Natural killer cell (primary cell): ENCODE data around the gene SNRPA1. TPM values are rescaled to one million over a fixed set of nuclear protein-coding genes. Genes with fewer than 3 reads are reported as not detected.

ENCODE experiments used
- ATAC-seq, 3 donors: fragments of 150-1000 bp in 2 of 3; fragments of 200-7000 bp in 1 of 3; cut with Tn5 transposase; 1 replicate in 1 of 3; 2 replicates in 2 of 3; pipeline ENCODE4 v1.10.0; 2021; ENCODE audit warnings: mild to moderate bottlenecking in 2 of 3, moderate library complexity in 2 of 3
- DNase-seq, 2 donors: peaks; one replicate each; pipeline versions ENCODE4 v3.0.0 to v3.0.0-alpha.2; 2013 to 2021; ENCODE audit warnings: mixed read lengths in 1 of 2
- H3K27ac ChIP-seq: one replicate; pipeline ENCODE4 v1.5.1; 2013; ENCODE audit warnings: mild to moderate bottlenecking, low read length
- H3K27me3 ChIP-seq: one replicate; pipeline ENCODE4 v1.6.1; 2013; ENCODE audit warnings: low read length; ENCODE audit not compliant: control insufficient read depth, insufficient read depth
- H3K36me3 ChIP-seq: one replicate; pipeline ENCODE4 v1.6.1; 2013; ENCODE audit warnings: low read length; ENCODE audit not compliant: control insufficient read depth, insufficient read depth
- H3K4me1 ChIP-seq: one replicate; pipeline ENCODE4 v1.6.1; 2013; ENCODE audit warnings: low read length; ENCODE audit not compliant: control insufficient read depth, insufficient read depth
- H3K4me3 ChIP-seq: one replicate; pipeline ENCODE4 v1.5.1; 2013; ENCODE audit warnings: low read length
- H3K9me3 ChIP-seq: one replicate; pipeline ENCODE4 v1.6.1; 2013; ENCODE audit warnings: low read length; ENCODE audit not compliant: control insufficient read depth, insufficient read depth
- H3K27ac Mint-ChIP-seq, 2 donors: one replicate each; pipeline ENCODE4 v1.8.0; 2022; ENCODE audit warnings: mild to moderate bottlenecking in 2 of 2, mixed read lengths in 2 of 2, moderate library complexity in 1 of 2
- H3K27me3 Mint-ChIP-seq, 2 donors: one replicate each; pipeline ENCODE4 v1.8.0; 2022; ENCODE audit warnings: low read depth in 2 of 2, mixed read lengths in 2 of 2
- H3K36me3 Mint-ChIP-seq: one replicate; pipeline ENCODE4 v1.8.0; 2022; ENCODE audit warnings: mixed read lengths
- H3K4me1 Mint-ChIP-seq, 2 donors: one replicate each; pipeline ENCODE4 v1.8.0; 2022; ENCODE audit warnings: mixed read lengths in 2 of 2
- H3K4me3 Mint-ChIP-seq: one replicate; pipeline ENCODE4 v1.8.0; 2022; ENCODE audit warnings: mild to moderate bottlenecking, moderate library complexity, mixed read lengths
- H3K9me3 Mint-ChIP-seq, 2 donors: one replicate each; pipeline ENCODE4 v1.8.0; 2022; ENCODE audit warnings: mixed read lengths in 2 of 2
- CTCF ChIP-seq: fragments of 200-600 bp; IDR thresholded peaks from one replicate; pipeline ENCODE4 v1.8.0; 2022; ENCODE audit warnings: antibody characterized with exemption
- WGBS: methylation state at CpG from one replicate; pipeline ENCODE4 v1.1.7; 2013; ENCODE audit warnings: missing lambda C conversion rate; ENCODE audit not compliant: insufficient coverage; 5-methylcytosine and 5-hydroxymethylcytosine counted together
- intact Hi-C: fragments of 100-400 bp; cut with micrococcal nuclease; formaldehyde crosslinking; loops from one replicate; pipeline ENCODE4 v1.14.2; 2022
- total RNA-seq, 4 donors: library from RNA; stranded (reverse); fragments of 120-200 nt in 1 of 4; gene quantifications; one replicate each; pipeline versions ENCODE4 v1.2.3 to v1.2.4, GENCODE V29; 2013 to 2022

Gene SNRPA1
- total RNA-seq, 3 donors from 2014 or later (not counting 1 experiment from before 2014, with no cell fraction given) = 146 to 174 (median 167) TPM

- intact Hi-C loops = no loop called here
- Histone ChIP-seq H3K36me3 (no peaks in the 10 kb centered on the region), H3K27me3 (no peaks in the 10 kb centered on the region), H3K4me1 (peaks cover 49% of the 10 kb centered on the region), H3K9me3 (no peaks in the 10 kb centered on the region), H3K4me3 (no peak overlapping the region), H3K27ac (no peak overlapping the region)
- Mint-ChIP-seq H3K36me3 (no peaks in the 10 kb centered on the region), H3K9me3 (no peaks in the 10 kb centered on the region), H3K4me3 (peak overlapping the region; percentile 17), H3K27ac (peak overlapping the region in 1 of 2 donors; percentile 45), H3K4me1 (peaks cover 69 to 76% of the 10 kb centered on the region in 2 donors), H3K27me3 (no peaks in the 10 kb centered on the region)
- TF ChIP-seq CTCF = no peak
- ATAC-seq (no peak), DNase-seq (no peak)
- 72% methylated on average over 2 of the region's 3 CpGs for WGBS
These were observed 46.8 kb downstream of the SNRPA1 start for GRCh38 chr15:101248274-101248673.

DNA sequence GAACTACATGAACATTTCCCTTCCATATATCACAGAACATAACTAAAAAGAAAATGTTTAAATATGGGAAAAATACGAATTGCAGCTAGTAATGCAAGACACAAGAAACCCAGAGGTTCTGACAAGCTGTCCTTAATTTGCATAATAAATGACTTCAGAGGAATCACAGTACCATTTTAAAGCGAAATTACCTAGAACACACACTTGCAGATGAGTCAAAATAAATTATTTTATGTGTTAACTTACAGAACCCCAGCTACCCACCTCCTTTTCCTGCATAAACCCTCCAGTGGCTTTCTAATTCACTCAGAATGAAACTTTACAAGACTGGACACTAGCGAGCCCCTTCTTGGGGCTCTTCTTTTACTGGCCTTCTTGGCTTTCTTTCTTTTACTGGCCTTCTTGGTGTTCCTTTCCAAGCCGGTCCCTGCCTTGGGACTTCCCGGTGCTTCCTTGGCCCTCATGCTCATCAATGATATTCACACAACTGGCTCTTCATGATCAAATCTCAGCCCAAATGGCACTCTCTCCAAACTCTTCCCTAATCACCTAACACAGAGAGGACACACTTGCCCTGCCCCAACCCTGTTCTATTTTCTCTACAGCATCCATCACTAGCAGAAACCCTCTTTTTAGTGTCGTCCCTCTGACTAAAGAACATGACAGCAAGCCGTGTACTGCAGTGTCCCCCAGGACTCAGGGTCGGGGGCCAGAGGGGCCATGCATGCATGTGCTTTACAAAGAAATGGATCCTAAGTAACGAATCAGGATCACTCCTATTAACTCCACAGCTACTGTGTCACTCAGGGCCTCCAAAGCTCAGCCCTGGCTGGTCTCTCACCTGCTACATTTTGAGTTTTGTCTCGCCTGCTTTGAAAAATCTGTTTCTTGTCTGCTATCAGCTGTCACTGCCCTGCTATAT, 48.0 kb downstream of the SNRPA1 start:
- Histone ChIP-seq H3K9me3 (no peaks in the 10 kb centered on the region), H3K27ac (no peak overlapping the region), H3K4me1 (peaks cover 56% of the 10 kb centered on the region), H3K36me3 (no peaks in the 10 kb centered on the region), H3K4me3 (no peak overlapping the region), H3K27me3 (no peaks in the 10 kb centered on the region)
- intact Hi-C loops = no loop called here
- no peak for TF ChIP-seq CTCF
- Mint-ChIP-seq H3K4me3 (no peak overlapping the region), H3K9me3 (no peaks in the 10 kb centered on the region), H3K4me1 (peaks cover 73 to 80% of the 10 kb centered on the region in 2 donors), H3K27me3 (no peaks in the 10 kb centered on the region), H3K36me3 (no peaks in the 10 kb centered on the region), H3K27ac (no peak overlapping the region)
- 79% methylated on average over 9 of the region's 10 CpGs for WGBS
- ATAC-seq (no peak), DNase-seq (no peak)

DNA sequence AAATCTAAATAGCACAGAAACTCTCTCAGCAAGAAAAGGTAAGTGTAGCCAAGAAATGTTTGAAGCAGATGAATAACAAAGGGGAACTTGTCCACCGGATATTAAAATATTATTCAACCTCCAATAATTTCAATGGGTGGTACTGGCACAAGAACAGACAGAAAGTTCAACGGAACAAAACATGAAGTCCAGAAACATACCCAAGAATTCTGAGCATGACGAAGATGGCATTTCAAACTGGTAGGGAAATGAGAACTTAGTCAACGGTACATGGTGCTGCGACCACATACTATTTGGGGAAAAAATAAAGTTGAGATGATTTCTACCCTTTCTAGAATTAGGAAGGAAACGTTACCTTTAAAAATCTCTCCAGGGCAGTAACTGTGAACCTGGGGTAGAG, 48.7 kb downstream of the SNRPA1 start:
- Mint-ChIP-seq H3K27ac (no peak overlapping the region), H3K27me3 (no peaks in the 10 kb centered on the region), H3K36me3 (no peaks in the 10 kb centered on the region), H3K9me3 (no peaks in the 10 kb centered on the region), H3K4me1 (peaks cover 79 to 84% of the 10 kb centered on the region in 2 donors), H3K4me3 (no peak overlapping the region)
- ATAC-seq (no peak), DNase-seq (no peak)
- no peaks in the 10 kb centered on the region for H3K36me3 ChIP-seq
- H3K9me3 ChIP-seq = no peaks in the 10 kb centered on the region
- no peak for TF ChIP-seq CTCF
- no peak overlapping the region for H3K4me3 ChIP-seq
- intact Hi-C loops = no loop called here
- H3K27ac ChIP-seq = no peak overlapping the region
- H3K4me1 ChIP-seq = peaks cover 61% of the 10 kb centered on the region
- 39% methylated on average over 4 of the region's 6 CpGs for WGBS
- H3K27me3 ChIP-seq = no peaks in the 10 kb centered on the region
